GM12878 (cell line): ENCODE measurements around the gene MAP3K4. TPM values are rescaled to one million over a fixed set of nuclear protein-coding genes. Genes with fewer than 3 reads are reported as not detected.

Experiments used
- ATAC-seq: fragments of 200-7000 bp; cut with Tn5 transposase; 3 replicates; pipeline ENCODE4 v1.9.1; 2020; ENCODE audit warnings: mild to moderate bottlenecking, moderate library complexity
- BruUV-seq: library from RNA; stranded (reverse); fragments of 400-500 nt; replicated peaks from 2 replicates; lab custom pipeline; 2021; lab: Mats Ljungman, UMichigan
- CTCF ChIA-PET: fragments of 300-600 bp; sonication (Branson Sonifier 250); formaldehyde crosslinking; extraction: SDS; loops from one replicate; lab custom pipeline; 2021; ENCODE audit warnings: inconsistent platforms; lab: Yijun Ruan, JAX
- POLR2A ChIA-PET: fragments of 350-600 bp; formaldehyde crosslinking; extraction: SDS; loops from one replicate; lab custom pipeline; 2021; ENCODE audit warnings: inconsistent platforms; lab: Charles Lee
- RAD21 ChIA-PET: fragments of 300-600 bp; sonication (Branson Sonifier 250); formaldehyde crosslinking; loops from one replicate; lab custom pipeline; 2023; ENCODE audit warnings: antibody characterized with exemption; ENCODE audit not compliant: unreplicated experiment; lab: Charles Lee
- SMC1A ChIA-PET: fragments of 300-600 bp; sonication (Branson Sonifier 250); formaldehyde crosslinking; loops from one replicate; lab custom pipeline; 2023; ENCODE audit not compliant: unreplicated experiment, uncharacterized antibody; lab: Charles Lee
- DNase-seq: peaks from one replicate; pipeline ENCODE4 v3.0.0-alpha.2; 2011; ENCODE audit warnings: low read depth, low spot score
- FAIRE-seq: peaks from 3 replicates; lab custom pipeline; 2011; peaks lifted over from hg19 to GRCh38; lab: Jason Lieb, UNC
- H2AFZ ChIP-seq: 2 replicates; pipeline ENCODE4 v1.6.0; 2011; ENCODE audit warnings: low read depth, low read length, control low read depth; ENCODE audit not compliant: control insufficient read depth
- H3K27ac ChIP-seq: 2 replicates; pipeline ENCODE4 v1.5.1; 2011; ENCODE audit warnings: control low read depth; ENCODE audit not compliant: control insufficient read depth, insufficient read depth
- H3K27me3 ChIP-seq, 2 experiments: replicated peaks in 1 of 2; 2 replicates each; pipeline versions ENCODE4 v1.6.0 to v1.6.1; 2011; ENCODE audit warnings: low read length in 1 of 2; ENCODE audit not compliant: control insufficient read depth in 2 of 2, insufficient read depth in 2 of 2
- H3K36me3 ChIP-seq, 2 experiments: 2 replicates each; pipeline ENCODE4 v1.5.1; 2011; ENCODE audit warnings: low read length in 1 of 2; ENCODE audit not compliant: control insufficient read depth in 2 of 2, insufficient read depth in 2 of 2
- H3K4me1 ChIP-seq: 2 replicates; pipeline ENCODE4 v1.6.1; 2011; ENCODE audit warnings: mild to moderate bottlenecking, low read length, moderate library complexity, mixed read lengths; ENCODE audit not compliant: control insufficient read depth, insufficient read depth
- H3K4me2 ChIP-seq: 2 replicates; pipeline ENCODE4 v1.6.0; 2011; ENCODE audit warnings: control low read depth; ENCODE audit not compliant: control insufficient read depth, insufficient read depth
- H3K4me3 ChIP-seq: fragments of 200-600 bp; sonication (generic); 2 replicates; pipeline ENCODE4 v1.5.1; 2016
- H3K79me2 ChIP-seq: 2 replicates; pipeline ENCODE4 v1.6.0; 2011; ENCODE audit warnings: low read length; ENCODE audit not compliant: control insufficient read depth, insufficient read depth
- H3K9ac ChIP-seq: 2 replicates; pipeline ENCODE4 v1.8.0; 2011; ENCODE audit warnings: low read length, control low read depth, mixed read lengths; ENCODE audit not compliant: control insufficient read depth, insufficient read depth
- H3K9me3 ChIP-seq: replicated peaks from 3 replicates; pipeline ENCODE4 v1.5.1; 2011; ENCODE audit warnings: mild to moderate bottlenecking, low read length; ENCODE audit not compliant: control insufficient read depth, insufficient read depth
- H4K20me1 ChIP-seq: 2 replicates; pipeline ENCODE4 v1.6.0; 2011; ENCODE audit not compliant: control insufficient read depth, insufficient read depth
- ATF3 ChIP-seq: IDR thresholded peaks from 2 replicates; pipeline ENCODE4 v1.6.1; 2011; ENCODE audit warnings: low read depth, mild to moderate bottlenecking, low read length, moderate library complexity, borderline replicate concordance; ENCODE audit errors: extremely low read depth
- CBX5 ChIP-seq: sonication (generic); IDR thresholded peaks from 2 replicates; pipeline ENCODE4 v1.6.1; 2016; ENCODE audit warnings: low read depth, moderate library complexity, mild to moderate bottlenecking, inconsistent platforms
- CHD2 ChIP-seq: IDR thresholded peaks from 2 replicates; pipeline ENCODE4 v1.6.1; 2011; ENCODE audit warnings: low read depth, low read length, improper control_type of control experiment, borderline replicate concordance
- HDGF ChIP-seq: fragments of 450-650 bp; IDR thresholded peaks from 2 replicates; pipeline ENCODE4 v1.6.1; 2016; ENCODE audit warnings: antibody characterized with exemption
- IRF4 ChIP-seq: IDR thresholded peaks from 2 replicates; pipeline ENCODE4 v1.6.1; 2011; ENCODE audit warnings: low read depth, low read length
- JUNB ChIP-seq: IDR thresholded peaks from 2 replicates; pipeline ENCODE4 v1.6.1; 2016; ENCODE audit warnings: antibody characterized with exemption, mild to moderate bottlenecking
- POLR2AphosphoS5 ChIP-seq: IDR thresholded peaks from 2 replicates; pipeline ENCODE4 v1.6.1; 2011; ENCODE audit warnings: mild to moderate bottlenecking, low read length, inconsistent platforms
- WGBS: methylation state at CpG from one replicate; pipeline ENCODE4 v1.1.6; 2016; ENCODE audit warnings: low lambda C conversion rate; ENCODE audit not compliant: insufficient replicate concordance, insufficient coverage; ENCODE audit errors: missing lambda C conversion rate; 5-methylcytosine and 5-hydroxymethylcytosine counted together
- in situ Hi-C: fragments of 300-500 bp; cut with MboI; formaldehyde crosslinking; loops from 9 replicates; pipeline ENCODE4 v1.14.3; 2018; ENCODE audit warnings: mixed read lengths
- intact Hi-C: fragments of 100-400 bp; cut with micrococcal nuclease; formaldehyde crosslinking; loops from one replicate; pipeline ENCODE4 v1.14.2; 2022; ENCODE audit not compliant: unreplicated experiment
- polyA plus RNA-seq, 11 experiments: library from polyadenylated mRNA; depleted of rRNA in 4 of 11; unstranded in 6 of 11; stranded (reverse) in 5 of 11; fragments of >200 nt; fragmentation: Nextera tagmentation in 4 of 11; fragmentation: Illumina TruSeq in 1 of 11; extraction: Ambion mirVana in 4 of 11; extraction: Trizol in 1 of 11; gene quantifications; 1 replicate in 1 of 11; 2 replicates in 10 of 11; pipeline versions ENCODE4 v1.2.1 to v1.2.3, GENCODE V29; 2011 to 2016; ENCODE audit warnings: inconsistent platforms in 2 of 11, missing spikeins in 2 of 11, low read depth in 1 of 11
- total RNA-seq, 4 experiments: library from RNA; depleted of rRNA in 3 of 4; stranded (reverse); fragments of >200 nt in 3 of 4; fragmentation: Illumina TruSeq in 1 of 4; extraction: Trizol in 1 of 4; gene quantifications; 2 replicates each; pipeline versions ENCODE4 v1.2.1 to v1.2.3, GENCODE V29; 2013 to 2021
- TF ChIP-seq, protein P1 (sequence below): fragments of 450-650 bp; formaldehyde crosslinking; IDR thresholded peaks from 2 replicates; pipeline ENCODE4 v1.5.0; 2022; ENCODE audit warnings: mild to moderate bottlenecking, missing genetic modification characterization
- TF ChIP-seq, protein P2 (sequence below): fragments of 150-350 bp; IDR thresholded peaks from 2 replicates; pipeline ENCODE4 v1.6.1; 2016; ENCODE audit warnings: low read depth, low read length
- TF ChIP-seq, protein P3 (sequence below): IDR thresholded peaks from 2 replicates; pipeline ENCODE4 v1.6.1; 2011; ENCODE audit warnings: mild to moderate bottlenecking, low read depth, low read length, moderate library complexity; ENCODE audit not compliant: insufficient replicate concordance
- TF ChIP-seq, protein P4 (sequence below): IDR thresholded peaks from 2 replicates; pipeline ENCODE4 v1.6.1; 2011; ENCODE audit warnings: borderline replicate concordance, low read depth, mild to moderate bottlenecking, moderate library complexity, low read length; ENCODE audit not compliant: insufficient read depth, poor library complexity, severe bottlenecking

MAP3K4 gene
- total and polyA plus RNA-seq, 10 of the 15 experiments (the other 5 are each of a cell fraction or from before 2014, with no cell fraction given), result 14.0 to 44.5 (median 23.1) TPM

DNA sequence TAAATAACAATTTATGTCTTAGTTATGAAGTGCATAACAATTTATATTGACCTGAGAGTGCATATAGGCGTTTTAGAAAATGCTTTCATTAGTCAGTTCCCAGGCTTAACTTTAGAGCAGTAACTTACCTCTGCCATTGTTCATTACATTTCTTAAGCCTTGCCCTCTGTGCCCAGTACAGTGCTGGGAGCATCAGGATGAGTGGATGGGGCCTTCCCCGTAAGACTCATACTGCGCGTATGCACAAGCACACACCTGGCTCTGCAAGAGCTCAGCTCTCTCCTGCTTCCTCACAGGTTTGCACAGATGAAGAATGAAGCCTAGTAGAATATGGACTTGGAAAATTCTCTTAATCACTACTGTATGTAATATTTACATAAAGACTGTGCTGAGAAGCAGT, 125.0 kb downstream of the MAP3K4 start:
- Histone ChIP-seq H3K4me3 (no peak overlapping the region), H3K36me3 (peaks cover 4 to 6% of the 10 kb centered on the region in 2 experiments; a peak in 2 of 4 replicates), H3K79me2 (no peaks in the 10 kb centered on the region)
- FAIRE-seq, result no peak
- in situ Hi-C loops, result no loop called here
- POLR2A ChIA-PET, result no interaction called here
- SMC1A ChIA-PET, result no interaction called here
- CTCF ChIA-PET, result no interaction called here
- no peak for TF ChIP-seq JUNB
- TF ChIP-seq ATF3, result no peak
- no peak for TF ChIP-seq POLR2AphosphoS5
- TF ChIP-seq, protein P1, sequence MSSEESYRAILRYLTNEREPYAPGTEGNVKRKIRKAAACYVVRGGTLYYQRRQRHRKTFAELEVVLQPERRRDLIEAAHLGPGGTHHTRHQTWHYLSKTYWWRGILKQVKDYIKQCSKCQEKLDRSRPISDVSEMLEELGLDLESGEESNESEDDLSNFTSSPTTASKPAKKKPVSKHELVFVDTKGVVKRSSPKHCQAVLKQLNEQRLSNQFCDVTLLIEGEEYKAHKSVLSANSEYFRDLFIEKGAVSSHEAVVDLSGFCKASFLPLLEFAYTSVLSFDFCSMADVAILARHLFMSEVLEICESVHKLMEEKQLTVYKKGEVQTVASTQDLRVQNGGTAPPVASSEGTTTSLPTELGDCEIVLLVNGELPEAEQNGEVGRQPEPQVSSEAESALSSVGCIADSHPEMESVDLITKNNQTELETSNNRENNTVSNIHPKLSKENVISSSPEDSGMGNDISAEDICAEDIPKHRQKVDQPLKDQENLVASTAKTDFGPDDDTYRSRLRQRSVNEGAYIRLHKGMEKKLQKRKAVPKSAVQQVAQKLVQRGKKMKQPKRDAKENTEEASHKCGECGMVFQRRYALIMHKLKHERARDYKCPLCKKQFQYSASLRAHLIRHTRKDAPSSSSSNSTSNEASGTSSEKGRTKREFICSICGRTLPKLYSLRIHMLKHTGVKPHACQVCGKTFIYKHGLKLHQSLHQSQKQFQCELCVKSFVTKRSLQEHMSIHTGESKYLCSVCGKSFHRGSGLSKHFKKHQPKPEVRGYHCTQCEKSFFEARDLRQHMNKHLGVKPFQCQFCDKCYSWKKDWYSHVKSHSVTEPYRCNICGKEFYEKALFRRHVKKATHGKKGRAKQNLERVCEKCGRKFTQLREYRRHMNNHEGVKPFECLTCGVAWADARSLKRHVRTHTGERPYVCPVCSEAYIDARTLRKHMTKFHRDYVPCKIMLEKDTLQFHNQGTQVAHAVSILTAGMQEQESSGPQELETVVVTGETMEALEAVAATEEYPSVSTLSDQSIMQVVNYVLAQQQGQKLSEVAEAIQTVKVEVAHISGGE (CRISPR knock-in tag), result no peak
- TF ChIP-seq, protein P2, sequence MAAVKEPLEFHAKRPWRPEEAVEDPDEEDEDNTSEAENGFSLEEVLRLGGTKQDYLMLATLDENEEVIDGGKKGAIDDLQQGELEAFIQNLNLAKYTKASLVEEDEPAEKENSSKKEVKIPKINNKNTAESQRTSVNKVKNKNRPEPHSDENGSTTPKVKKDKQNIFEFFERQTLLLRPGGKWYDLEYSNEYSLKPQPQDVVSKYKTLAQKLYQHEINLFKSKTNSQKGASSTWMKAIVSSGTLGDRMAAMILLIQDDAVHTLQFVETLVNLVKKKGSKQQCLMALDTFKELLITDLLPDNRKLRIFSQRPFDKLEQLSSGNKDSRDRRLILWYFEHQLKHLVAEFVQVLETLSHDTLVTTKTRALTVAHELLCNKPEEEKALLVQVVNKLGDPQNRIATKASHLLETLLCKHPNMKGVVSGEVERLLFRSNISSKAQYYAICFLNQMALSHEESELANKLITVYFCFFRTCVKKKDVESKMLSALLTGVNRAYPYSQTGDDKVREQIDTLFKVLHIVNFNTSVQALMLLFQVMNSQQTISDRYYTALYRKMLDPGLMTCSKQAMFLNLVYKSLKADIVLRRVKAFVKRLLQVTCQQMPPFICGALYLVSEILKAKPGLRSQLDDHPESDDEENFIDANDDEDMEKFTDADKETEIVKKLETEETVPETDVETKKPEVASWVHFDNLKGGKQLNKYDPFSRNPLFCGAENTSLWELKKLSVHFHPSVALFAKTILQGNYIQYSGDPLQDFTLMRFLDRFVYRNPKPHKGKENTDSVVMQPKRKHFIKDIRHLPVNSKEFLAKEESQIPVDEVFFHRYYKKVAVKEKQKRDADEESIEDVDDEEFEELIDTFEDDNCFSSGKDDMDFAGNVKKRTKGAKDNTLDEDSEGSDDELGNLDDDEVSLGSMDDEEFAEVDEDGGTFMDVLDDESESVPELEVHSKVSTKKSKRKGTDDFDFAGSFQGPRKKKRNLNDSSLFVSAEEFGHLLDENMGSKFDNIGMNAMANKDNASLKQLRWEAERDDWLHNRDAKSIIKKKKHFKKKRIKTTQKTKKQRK, result no peak
- TF ChIP-seq, protein P3, sequence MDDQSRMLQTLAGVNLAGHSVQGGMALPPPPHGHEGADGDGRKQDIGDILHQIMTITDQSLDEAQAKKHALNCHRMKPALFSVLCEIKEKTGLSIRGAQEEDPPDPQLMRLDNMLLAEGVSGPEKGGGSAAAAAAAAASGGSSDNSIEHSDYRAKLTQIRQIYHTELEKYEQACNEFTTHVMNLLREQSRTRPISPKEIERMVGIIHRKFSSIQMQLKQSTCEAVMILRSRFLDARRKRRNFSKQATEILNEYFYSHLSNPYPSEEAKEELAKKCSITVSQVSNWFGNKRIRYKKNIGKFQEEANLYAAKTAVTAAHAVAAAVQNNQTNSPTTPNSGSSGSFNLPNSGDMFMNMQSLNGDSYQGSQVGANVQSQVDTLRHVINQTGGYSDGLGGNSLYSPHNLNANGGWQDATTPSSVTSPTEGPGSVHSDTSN, result no peak
- no peak for TF ChIP-seq CHD2
- TF ChIP-seq CBX5, result no peak
- no peak for TF ChIP-seq IRF4
- no peak for TF ChIP-seq HDGF
- TF ChIP-seq, protein P4, sequence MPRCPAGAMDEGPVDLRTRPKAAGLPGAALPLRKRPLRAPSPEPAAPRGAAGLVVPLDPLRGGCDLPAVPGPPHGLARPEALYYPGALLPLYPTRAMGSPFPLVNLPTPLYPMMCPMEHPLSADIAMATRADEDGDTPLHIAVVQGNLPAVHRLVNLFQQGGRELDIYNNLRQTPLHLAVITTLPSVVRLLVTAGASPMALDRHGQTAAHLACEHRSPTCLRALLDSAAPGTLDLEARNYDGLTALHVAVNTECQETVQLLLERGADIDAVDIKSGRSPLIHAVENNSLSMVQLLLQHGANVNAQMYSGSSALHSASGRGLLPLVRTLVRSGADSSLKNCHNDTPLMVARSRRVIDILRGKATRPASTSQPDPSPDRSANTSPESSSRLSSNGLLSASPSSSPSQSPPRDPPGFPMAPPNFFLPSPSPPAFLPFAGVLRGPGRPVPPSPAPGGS, result no peak
- TF ChIP-seq, all 136 proteins: peak for 0
- H3K4me2 ChIP-seq, result no peak overlapping the region
- no peak overlapping the region for H3K27ac ChIP-seq
- intact Hi-C loops, result no loop called here
- no peaks in the 10 kb centered on the region for H3K27me3 ChIP-seq
- H4K20me1 ChIP-seq, result no peaks in the 10 kb centered on the region
- H2AFZ ChIP-seq, result no peak overlapping the region
- no TSS peak for BruUV-seq
- no peaks in the 10 kb centered on the region for H3K9me3 ChIP-seq
- H3K9ac ChIP-seq, result no peak overlapping the region
- H3K4me1 ChIP-seq, result no peaks in the 10 kb centered on the region
- DNase-seq (no peak), ATAC-seq (no peak)
- RAD21 ChIA-PET, result interaction anchor here (1.2 kb wide), 1 partner anchor 254 kb away, joined by 5 read pairs; no protein-coding TSS in a partner anchor
- WGBS, result 96% methylated on average over 4 of the region's 4 CpGs
